ENCODE measurements around the gene GPRC5A.

GRCh38 chr12:12908252-12908651 lies 16.9 kb downstream of the GPRC5A start:
- TF ChIP-seq CTCF (IDR thresholded peaks at IDR 0.05 in 8 of 11, conservative IDR thresholded peaks at IDR 0.05 in 3 of 11) (no peak), POLR2A (IDR thresholded peaks at IDR 0.05) (no peak)

All from spleen (tissue), 7 donors.